H9 (cell line): ENCODE measurements around the gene PDK2. TPM values are rescaled to one million over a fixed set of nuclear protein-coding genes. Genes with fewer than 3 reads are reported as not detected.

Experiments
- DNase-seq: peaks from one replicate; pipeline ENCODE4 v3.0.0-alpha.2; 2017
- H2AFZ ChIP-seq: one replicate; pipeline ENCODE4 v1.6.1; 2013; ENCODE audit warnings: mild to moderate bottlenecking, low read length, control low read depth, moderate library complexity
- H2AK5ac ChIP-seq: 2 replicates; pipeline ENCODE4 v1.6.1; 2013; ENCODE audit warnings: low read length, control low read depth, mixed read lengths; ENCODE audit not compliant: insufficient read length
- H2BK120ac ChIP-seq: one replicate; pipeline ENCODE4 v1.6.1; 2013; ENCODE audit warnings: low read depth, mild to moderate bottlenecking, low read length, control low read depth, inconsistent platforms; ENCODE audit not compliant: poor library complexity, severe bottlenecking
- H2BK12ac ChIP-seq: 2 replicates; pipeline ENCODE4 v1.6.1; 2013; ENCODE audit warnings: low read length, control low read depth, mixed read lengths, low read depth; ENCODE audit not compliant: insufficient read length
- H2BK15ac ChIP-seq: 2 replicates; pipeline ENCODE4 v1.6.1; 2013; ENCODE audit warnings: low read depth, low read length, control low read depth
- H2BK20ac ChIP-seq: one replicate; pipeline ENCODE4 v1.6.1; 2013; ENCODE audit warnings: low read depth, mild to moderate bottlenecking, low read length, control low read depth, inconsistent platforms; ENCODE audit not compliant: poor library complexity, severe bottlenecking
- H2BK5ac ChIP-seq: 2 replicates; pipeline ENCODE4 v1.6.1; 2013; ENCODE audit warnings: low read length, control low read depth, mixed read lengths; ENCODE audit not compliant: insufficient read length
- H3K14ac ChIP-seq: 2 replicates; pipeline ENCODE4 v1.6.1; 2013; ENCODE audit warnings: low read length, control low read depth; ENCODE audit not compliant: insufficient read depth
- H3K18ac ChIP-seq: 2 replicates; pipeline ENCODE4 v1.6.1; 2013; ENCODE audit warnings: low read depth, mild to moderate bottlenecking, mixed read lengths, low read length, control low read depth; ENCODE audit not compliant: insufficient read length
- H3K23ac ChIP-seq: 2 replicates; pipeline ENCODE4 v1.6.1; 2013; ENCODE audit warnings: low read length, control low read depth, mixed read lengths, low read depth; ENCODE audit not compliant: insufficient read length
- H3K23me2 ChIP-seq: 2 replicates; pipeline ENCODE4 v1.6.1; 2013; ENCODE audit warnings: low read depth, mild to moderate bottlenecking, mixed read lengths, low read length, control low read depth; ENCODE audit not compliant: insufficient read length, poor library complexity, severe bottlenecking
- H3K27ac ChIP-seq: 2 replicates; pipeline ENCODE4 v1.5.1; 2013; ENCODE audit warnings: low read length, control low read depth, mixed read lengths, low read depth; ENCODE audit not compliant: insufficient read length
- H3K27me3 ChIP-seq: 2 replicates; pipeline ENCODE4 v1.6.1; 2013; ENCODE audit warnings: low read length, control low read depth, inconsistent platforms; ENCODE audit not compliant: insufficient read depth
- H3K4ac ChIP-seq: 2 replicates; pipeline ENCODE4 v1.6.1; 2013; ENCODE audit warnings: low read depth, mild to moderate bottlenecking, control low read depth, inconsistent platforms, low read length, moderate library complexity
- H3K4me1 ChIP-seq: 2 replicates; pipeline ENCODE4 v1.6.1; 2013; ENCODE audit warnings: low read length, control low read depth, inconsistent platforms; ENCODE audit not compliant: insufficient read depth
- H3K4me2 ChIP-seq: 2 replicates; pipeline ENCODE4 v1.6.1; 2013; ENCODE audit warnings: low read length, control low read depth, mixed read lengths; ENCODE audit not compliant: insufficient read length, insufficient read depth
- H3K56ac ChIP-seq: 2 replicates; pipeline ENCODE4 v1.6.1; 2013; ENCODE audit warnings: low read depth, mild to moderate bottlenecking, mixed read lengths, low read length, control low read depth; ENCODE audit not compliant: insufficient read length
- H3K79me1 ChIP-seq: 2 replicates; pipeline ENCODE4 v1.6.1; 2013; ENCODE audit warnings: low read depth, mild to moderate bottlenecking, moderate library complexity, low read length, control low read depth, inconsistent platforms; ENCODE audit not compliant: insufficient read depth, poor library complexity, severe bottlenecking
- H3K79me2 ChIP-seq: 2 replicates; pipeline ENCODE4 v1.6.1; 2013; ENCODE audit warnings: low read length, control low read depth, inconsistent platforms; ENCODE audit not compliant: insufficient read depth
- H3K9ac ChIP-seq: 2 replicates; pipeline ENCODE4 v1.6.1; 2013; ENCODE audit warnings: low read length, control low read depth, mixed read lengths; ENCODE audit not compliant: insufficient read length; ENCODE audit errors: extremely low read depth
- H3K9me3 ChIP-seq: one replicate; pipeline ENCODE4 v1.6.1; 2013; ENCODE audit warnings: low read depth, low read length, inconsistent platforms; ENCODE audit not compliant: control insufficient read depth
- H3T11ph ChIP-seq: one replicate; pipeline ENCODE4 v1.6.1; 2013; ENCODE audit warnings: mild to moderate bottlenecking, low read length, control low read depth, inconsistent platforms
- H4K20me1 ChIP-seq: one replicate; pipeline ENCODE4 v1.6.1; 2013; ENCODE audit not compliant: control insufficient read depth, insufficient read length, insufficient read depth
- H4K5ac ChIP-seq: 2 replicates; pipeline ENCODE4 v1.6.1; 2013; ENCODE audit warnings: low read depth, mild to moderate bottlenecking, mixed read lengths, low read length, control low read depth; ENCODE audit not compliant: insufficient read length
- H4K8ac ChIP-seq: replicated peaks from 2 replicates; pipeline ENCODE4 v1.6.1; 2013; ENCODE audit warnings: low read length, control low read depth, mixed read lengths, low read depth; ENCODE audit not compliant: insufficient read length
- H4K91ac ChIP-seq: 2 replicates; pipeline ENCODE4 v1.6.1; 2013; ENCODE audit warnings: low read depth, mild to moderate bottlenecking, moderate library complexity, mixed read lengths, low read length, control low read depth; ENCODE audit not compliant: insufficient read length
- H3K27ac Mint-ChIP-seq, 3 experiments: 2 replicates in 2 of 3; 3 replicates in 1 of 3; pipeline ENCODE4 v1.8.0; 2020 to 2021; ENCODE audit warnings: mixed read lengths in 3 of 3, mild to moderate bottlenecking in 1 of 3, moderate library complexity in 1 of 3
- H3K27me3 Mint-ChIP-seq: 2 replicates; pipeline ENCODE4 v1.8.0; 2021; ENCODE audit warnings: low read depth, mild to moderate bottlenecking, moderate library complexity, mixed read lengths
- H3K36me3 Mint-ChIP-seq, 3 experiments: 2 replicates in 2 of 3; 3 replicates in 1 of 3; pipeline ENCODE4 v1.8.0; 2020 to 2021; ENCODE audit warnings: low read depth in 3 of 3, mixed read lengths in 3 of 3; ENCODE audit not compliant: insufficient read depth in 1 of 3
- H3K4me1 Mint-ChIP-seq, 2 experiments: 2 replicates each; pipeline ENCODE4 v1.8.0; 2020; ENCODE audit warnings: mixed read lengths in 2 of 2
- H3K4me3 Mint-ChIP-seq, 2 experiments: 2 replicates in 1 of 2; 3 replicates in 1 of 2; pipeline ENCODE4 v1.8.0; 2020 to 2021; ENCODE audit warnings: mild to moderate bottlenecking in 2 of 2, mixed read lengths in 2 of 2, moderate library complexity in 1 of 2
- H3K9me3 Mint-ChIP-seq, 2 experiments: 2 replicates in 1 of 2; 3 replicates in 1 of 2; pipeline ENCODE4 v1.8.0; 2020; ENCODE audit warnings: mild to moderate bottlenecking in 2 of 2, mixed read lengths in 2 of 2, moderate library complexity in 1 of 2
- CTCF ChIP-seq: fragments of 200-600 bp; sonication (generic); conservative IDR thresholded peaks from 3 replicates; pipeline ENCODE4 v1.8.0; 2021; ENCODE audit warnings: antibody characterized with exemption, mild to moderate bottlenecking
- WGBS: extraction: QIAGEN DNeasy Blood & Tissue Kit; methylation state at CpG from one replicate; pipeline ENCODE4 v1.1.7; 2013; ENCODE audit warnings: missing lambda C conversion rate, low lambda C conversion rate, mixed read lengths; ENCODE audit not compliant: insufficient read length; ENCODE audit errors: extremely low coverage; 5-methylcytosine and 5-hydroxymethylcytosine counted together
- total RNA-seq: library from RNA; stranded (reverse); gene quantifications from 2 replicates; pipeline ENCODE4 v1.2.1, GENCODE V29; 2021

The PDK2 gene
- total RNA-seq, 1 experiment from 2014 or later: 19.9 TPM

GRCh38 chr17:50097926-50098325 is 2.8 kb downstream of the PDK2 start:
- no peaks in the 10 kb centered on the region for H3K79me1 ChIP-seq
- Mint-ChIP-seq H3K27ac (no peak overlapping the region), H3K9me3 (no peaks in the 10 kb centered on the region), H3K4me1 (peaks cover 32 to 40% of the 10 kb centered on the region in 2 experiments), H3K36me3 (peaks cover 0 to 8% (median 0%) of the 10 kb centered on the region in 3 experiments; a peak in 4 of 7 replicates), H3K4me3 (no peak overlapping the region), H3K27me3 (peaks cover 2% of the 10 kb centered on the region; the same call in 1 of the 2 replicates)
- no peak overlapping the region for H3K23ac ChIP-seq
- H2BK12ac ChIP-seq: no peak overlapping the region
- H2AFZ ChIP-seq: no peak overlapping the region
- no peak overlapping the region for H2BK15ac ChIP-seq
- no peak overlapping the region for H3K14ac ChIP-seq
- no peak overlapping the region for H4K91ac ChIP-seq
- H4K8ac ChIP-seq: no peak overlapping the region
- no peak overlapping the region for H2BK20ac ChIP-seq
- TF ChIP-seq CTCF: no peak
- no peak overlapping the region for H3K56ac ChIP-seq
- peaks cover 12% of the 10 kb centered on the region for H3K23me2 ChIP-seq
- no peak overlapping the region for H3K18ac ChIP-seq
- no peak overlapping the region for H2AK5ac ChIP-seq
- H3K4me2 ChIP-seq: no peak overlapping the region
- no peak overlapping the region for H2BK120ac ChIP-seq
- no peak for DNase-seq
- H4K5ac ChIP-seq: no peak overlapping the region
- H3K9ac ChIP-seq: no peak overlapping the region
- no peak overlapping the region for H2BK5ac ChIP-seq
- no CpG with 5 or more reads among the region's 4 CpGs for WGBS
- no peak overlapping the region for H3K27ac ChIP-seq
- no peak overlapping the region for H3K4ac ChIP-seq
- H3K4me1 ChIP-seq: no peaks in the 10 kb centered on the region; the same call in 1 of the 2 replicates
- no peak overlapping the region for H3T11ph ChIP-seq
- no peaks in the 10 kb centered on the region for H3K79me2 ChIP-seq
- no peaks in the 10 kb centered on the region for H4K20me1 ChIP-seq
- H3K9me3 ChIP-seq: no peaks in the 10 kb centered on the region
- no peaks in the 10 kb centered on the region for H3K27me3 ChIP-seq
